HepG2 (cell line): ENCODE data around the gene KDM2B. TPM values are rescaled to one million over a fixed set of nuclear protein-coding genes. Genes with fewer than 3 reads are reported as not detected.

Experiments used
- ATAC-seq: fragments of 200-7000 bp; cut with Tn5 transposase; 3 replicates; pipeline ENCODE4 v1.9.1; 2020; ENCODE audit warnings: mild to moderate bottlenecking, moderate library complexity
- BruUV-seq: library from RNA; stranded (reverse); fragments of 400-500 nt; replicated peaks from 2 replicates; lab custom pipeline; 2021; lab: Mats Ljungman, UMichigan
- CTCF ChIA-PET: fragments of 300-600 bp; formaldehyde crosslinking; extraction: SDS; loops from one replicate; lab custom pipeline; 2021; ENCODE audit warnings: low total read pairs, inconsistent platforms, low intra/inter-chr PET ratio; lab: Yijun Ruan, JAX
- POLR2A ChIA-PET: fragments of 350-600 bp; sonication (Branson Sonifier 250); formaldehyde crosslinking; loops from one replicate; lab custom pipeline; 2020; ENCODE audit warnings: antibody characterized with exemption, inconsistent platforms; lab: Yijun Ruan, JAX
- DNase-seq: peaks from one replicate; pipeline ENCODE4 v3.0.0-alpha.2; 2015; ENCODE audit warnings: low spot score
- FAIRE-seq: peaks from 3 replicates; lab custom pipeline; 2011; peaks lifted over from hg19 to GRCh38; lab: Jason Lieb, UNC
- H2AFZ ChIP-seq: one replicate; pipeline ENCODE4 v1.6.1; 2011; ENCODE audit warnings: low read length, inconsistent platforms
- H3K27ac ChIP-seq: fragments of 300-600 bp; 3 replicates; pipeline ENCODE4 v1.8.0; 2011; ENCODE audit warnings: mixed run types, mild to moderate bottlenecking, mixed read lengths, low read length, inconsistent platforms; ENCODE audit not compliant: insufficient read depth; ENCODE audit errors: extremely low read length
- H3K27me3 ChIP-seq, 2 experiments: fragments of 200-600 bp in 1 of 2; 2 replicates in 1 of 2; 3 replicates in 1 of 2; pipeline versions ENCODE4 v1.6.0 to v1.8.0; 2011; ENCODE audit warnings: low read length in 2 of 2, mild to moderate bottlenecking in 2 of 2, moderate library complexity in 2 of 2, inconsistent platforms in 1 of 2; ENCODE audit not compliant: insufficient read depth in 2 of 2, control insufficient read depth in 1 of 2
- H3K36me3 ChIP-seq, 2 experiments: fragments of 200-600 bp in 1 of 2; replicated peaks in 1 of 2; 2 replicates in 1 of 2; 3 replicates in 1 of 2; pipeline versions ENCODE4 v1.5.1 to v1.8.0; 2011; ENCODE audit warnings: low read length in 2 of 2, inconsistent platforms in 1 of 2; ENCODE audit not compliant: insufficient read depth in 2 of 2, control insufficient read depth in 1 of 2
- H3K4me1 ChIP-seq: 2 replicates; pipeline ENCODE4 v1.5.1; 2012; ENCODE audit warnings: low read length, inconsistent platforms; ENCODE audit not compliant: insufficient read depth
- H3K4me2 ChIP-seq: 2 replicates; pipeline ENCODE4 v1.6.0; 2011; ENCODE audit warnings: low read depth, low read length, inconsistent platforms
- H3K4me3 ChIP-seq, 3 experiments: fragments of 200-600 bp in 1 of 3; sonication (generic), shearing (Covaris generic) in 1 of 3; replicated peaks in 1 of 3; 2 replicates each; pipeline ENCODE4 v1.5.1; 2011 to 2016; ENCODE audit warnings: low read length in 3 of 3, inconsistent platforms in 2 of 3, low read depth in 2 of 3, mild to moderate bottlenecking in 2 of 3, control low read depth in 1 of 3, mixed read lengths in 1 of 3; ENCODE audit not compliant: insufficient read depth in 1 of 3
- H3K79me2 ChIP-seq: one replicate; pipeline ENCODE4 v1.6.1; 2011; ENCODE audit warnings: low read length, inconsistent platforms; ENCODE audit not compliant: insufficient read depth
- H3K9ac ChIP-seq: 2 replicates; pipeline ENCODE4 v1.6.0; 2011; ENCODE audit warnings: mild to moderate bottlenecking, low read depth, low read length, inconsistent platforms; ENCODE audit not compliant: insufficient read depth
- H3K9me3 ChIP-seq: 2 replicates; pipeline ENCODE4 v1.5.1; 2012; ENCODE audit warnings: mild to moderate bottlenecking, low read length
- H4K20me1 ChIP-seq: 2 replicates; pipeline ENCODE4 v1.6.0; 2011; ENCODE audit warnings: inconsistent platforms, mild to moderate bottlenecking, low read length, moderate library complexity; ENCODE audit not compliant: insufficient read depth
- KMT2A ChIP-seq: sonication (generic); formaldehyde crosslinking; IDR thresholded peaks from 2 replicates; pipeline ENCODE4 v1.4.0; 2020; ENCODE audit warnings: missing genetic modification reagents
- MAFK ChIP-seq, 2 experiments: IDR thresholded peaks in 1 of 2; conservative IDR thresholded peaks in 1 of 2; 2 replicates each; pipeline ENCODE4 v1.6.1; 2011; ENCODE audit warnings: improper control_type of control experiment in 2 of 2, low read length in 2 of 2
- TOPORS ChIP-seq: sonication (generic); formaldehyde crosslinking; IDR thresholded peaks from 2 replicates; pipeline ENCODE4 v1.8.0; 2023; ENCODE audit warnings: mild to moderate bottlenecking, missing genetic modification reagents
- ZNF792 ChIP-seq: IDR thresholded peaks from 2 replicates; pipeline ENCODE4 v1.6.1; 2016
- WGBS: methylation state at CpG from one replicate; pipeline ENCODE4 v1.1.6; 2017; ENCODE audit warnings: low lambda C conversion rate; 5-methylcytosine and 5-hydroxymethylcytosine counted together
- in situ Hi-C: cut with HindIII; loops from 2 replicates; pipeline ENCODE4 v1.10.0; 2017; ENCODE audit warnings: low pct_unique_long_range_greater_than_20kb; ENCODE audit not compliant: extremely low pct_ligation_motif_present
- intact Hi-C: fragments of 100-400 bp; cut with micrococcal nuclease; formaldehyde crosslinking; loops from one replicate; pipeline ENCODE4 v1.10.0; 2022; ENCODE audit not compliant: unreplicated experiment
- polyA plus RNA-seq, 8 experiments: library from polyadenylated mRNA; depleted of rRNA in 3 of 8; stranded (reverse) in 7 of 8; unstranded in 1 of 8; fragments of >200 nt; fragmentation: Illumina TruSeq in 4 of 8; extraction: Trizol in 4 of 8; gene quantifications; 2 replicates each; pipeline versions ENCODE4 v1.2.1 to v1.2.3, GENCODE V29; 2011 to 2016; ENCODE audit warnings: low read depth in 4 of 8, missing spikeins in 1 of 8, mixed read lengths in 1 of 8; ENCODE audit not compliant: insufficient read depth in 1 of 8
- total RNA-seq, 5 experiments: library from RNA; depleted of rRNA; stranded (reverse); fragments of >200 nt; fragmentation: Illumina TruSeq; extraction: Trizol; gene quantifications; 2 replicates each; pipeline ENCODE4 v1.2.3, GENCODE V29; 2016; ENCODE audit warnings: low read depth in 1 of 5
- TF ChIP-seq, protein P1 (sequence below): sonication (generic); formaldehyde crosslinking; IDR thresholded peaks from 2 replicates; pipeline ENCODE4 v1.4.0; 2020; ENCODE audit warnings: missing genetic modification reagents, borderline replicate concordance
- TF ChIP-seq, protein P2 (sequence below): sonication (generic); formaldehyde crosslinking; IDR thresholded peaks from 2 replicates; pipeline ENCODE4 v1.4.0; 2020; ENCODE audit warnings: missing genetic modification reagents
- TF ChIP-seq, protein P3 (sequence below): sonication (generic); formaldehyde crosslinking; IDR thresholded peaks from 2 replicates; pipeline ENCODE4 v1.4.0; 2020; ENCODE audit warnings: missing genetic modification reagents, borderline replicate concordance

The KDM2B gene
- total and polyA plus RNA-seq, 2 of the 13 experiments (the other 11 are each of a cell fraction or from before 2014, with no cell fraction given) = 17.5 to 26.1 TPM

DNA sequence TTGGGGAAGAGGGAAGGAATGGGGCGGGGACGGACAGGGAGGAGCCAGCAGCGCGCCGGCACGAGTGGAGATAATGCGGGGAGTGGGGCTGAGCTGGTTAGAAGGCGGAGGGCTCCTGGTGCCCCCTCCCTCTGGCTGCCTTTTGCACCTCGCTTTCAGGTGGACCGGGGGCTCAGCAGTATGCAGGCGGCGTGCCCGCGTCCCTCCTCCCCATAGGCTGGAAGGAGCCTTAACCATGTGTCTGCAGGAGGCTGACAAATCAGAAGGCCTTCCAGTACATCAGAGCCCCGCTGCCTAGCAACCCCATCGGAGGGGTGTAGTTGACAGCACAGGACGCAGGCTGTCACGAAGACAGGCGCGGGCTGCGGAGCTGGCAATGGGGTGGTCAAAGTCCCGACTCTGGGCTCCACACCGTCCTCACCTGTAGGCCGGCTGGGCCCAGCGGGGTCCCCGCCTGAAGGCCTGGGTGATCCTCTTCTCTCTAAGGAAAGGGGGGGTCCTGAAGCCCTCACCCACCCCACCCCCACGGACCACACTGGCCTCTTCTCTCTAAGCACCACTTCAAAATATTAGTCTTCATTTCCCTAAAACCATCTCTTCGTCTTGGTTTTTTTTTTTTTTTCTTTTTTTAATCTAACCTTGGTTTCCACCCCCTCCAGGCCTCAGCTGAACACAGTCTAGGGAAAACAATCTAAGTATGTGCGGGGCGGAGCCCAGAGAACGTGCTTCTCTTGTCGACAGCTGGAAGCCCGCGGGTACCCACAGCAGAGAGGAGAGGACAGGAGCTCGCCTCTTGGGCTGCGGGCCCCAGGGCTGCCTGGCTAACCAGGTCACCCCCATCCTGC is 44.5 kb downstream of the KDM2B start (continued):
- TF ChIP-seq, protein P1, sequence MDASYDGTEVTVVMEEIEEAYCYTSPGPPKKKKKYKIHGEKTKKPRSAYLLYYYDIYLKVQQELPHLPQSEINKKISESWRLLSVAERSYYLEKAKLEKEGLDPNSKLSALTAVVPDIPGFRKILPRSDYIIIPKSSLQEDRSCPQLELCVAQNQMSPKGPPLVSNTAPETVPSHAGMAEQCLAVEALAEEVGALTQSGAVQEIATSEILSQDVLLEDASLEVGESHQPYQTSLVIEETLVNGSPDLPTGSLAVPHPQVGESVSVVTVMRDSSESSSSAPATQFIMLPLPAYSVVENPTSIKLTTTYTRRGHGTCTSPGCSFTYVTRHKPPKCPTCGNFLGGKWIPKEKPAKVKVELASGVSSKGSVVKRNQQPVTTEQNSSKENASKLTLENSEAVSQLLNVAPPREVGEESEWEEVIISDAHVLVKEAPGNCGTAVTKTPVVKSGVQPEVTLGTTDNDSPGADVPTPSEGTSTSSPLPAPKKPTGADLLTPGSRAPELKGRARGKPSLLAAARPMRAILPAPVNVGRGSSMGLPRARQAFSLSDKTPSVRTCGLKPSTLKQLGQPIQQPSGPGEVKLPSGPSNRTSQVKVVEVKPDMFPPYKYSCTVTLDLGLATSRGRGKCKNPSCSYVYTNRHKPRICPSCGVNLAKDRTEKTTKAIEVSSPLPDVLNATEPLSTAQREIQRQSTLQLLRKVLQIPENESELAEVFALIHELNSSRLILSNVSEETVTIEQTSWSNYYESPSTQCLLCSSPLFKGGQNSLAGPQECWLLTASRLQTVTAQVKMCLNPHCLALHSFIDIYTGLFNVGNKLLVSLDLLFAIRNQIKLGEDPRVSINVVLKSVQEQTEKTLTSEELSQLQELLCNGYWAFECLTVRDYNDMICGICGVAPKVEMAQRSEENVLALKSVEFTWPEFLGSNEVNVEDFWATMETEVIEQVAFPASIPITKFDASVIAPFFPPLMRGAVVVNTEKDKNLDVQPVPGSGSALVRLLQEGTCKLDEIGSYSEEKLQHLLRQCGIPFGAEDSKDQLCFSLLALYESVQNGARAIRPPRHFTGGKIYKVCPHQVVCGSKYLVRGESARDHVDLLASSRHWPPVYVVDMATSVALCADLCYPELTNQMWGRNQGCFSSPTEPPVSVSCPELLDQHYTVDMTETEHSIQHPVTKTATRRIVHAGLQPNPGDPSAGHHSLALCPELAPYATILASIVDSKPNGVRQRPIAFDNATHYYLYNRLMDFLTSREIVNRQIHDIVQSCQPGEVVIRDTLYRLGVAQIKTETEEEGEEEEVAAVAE (CRISPR knock-in tag) = no peak

DNA sequence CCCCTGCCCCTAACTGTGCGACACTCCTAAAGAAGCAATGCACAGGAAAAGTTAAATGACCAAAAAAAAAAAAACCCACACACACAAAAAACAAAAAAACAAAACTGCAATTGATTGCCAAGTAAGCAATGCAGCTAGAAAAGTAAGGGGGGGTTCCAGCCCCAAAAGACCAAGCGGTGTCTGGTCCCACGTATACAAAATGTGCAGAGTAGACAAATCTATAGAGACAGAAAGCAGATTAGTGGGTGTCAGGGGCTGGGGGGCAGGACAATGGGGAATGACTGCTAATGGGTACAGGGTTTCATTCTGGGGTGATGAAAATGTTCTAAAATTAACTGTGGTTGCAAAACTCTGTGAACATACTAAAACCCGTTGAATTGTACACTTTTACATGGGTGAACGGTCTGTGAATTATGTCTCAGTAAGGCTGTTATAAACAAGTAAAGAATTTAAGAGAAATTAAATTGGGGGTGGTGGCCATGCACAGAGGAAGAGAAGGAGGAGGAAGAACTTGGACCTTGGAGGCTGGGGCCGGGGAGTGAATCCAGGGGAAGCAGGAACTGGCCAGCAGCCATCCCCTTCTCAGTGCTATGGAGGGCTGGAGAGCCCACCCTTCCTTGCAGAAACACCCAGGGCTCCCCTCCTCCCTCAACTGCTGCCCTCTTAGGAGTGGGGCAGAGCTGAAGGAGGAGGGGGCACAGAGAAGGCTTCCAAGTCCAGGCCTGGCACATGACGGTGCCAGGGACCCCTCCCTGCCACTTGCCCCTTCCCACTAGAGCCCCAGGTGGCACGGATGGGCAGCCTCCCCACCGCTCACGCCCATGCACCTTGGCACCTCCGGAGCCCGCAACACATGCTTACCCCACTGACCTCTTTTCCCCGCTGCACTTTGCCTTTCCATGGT is 45.4 kb downstream of the KDM2B start:
- intact Hi-C loops (no loop called here), in situ Hi-C loops (no loop called here)
- ChIA-PET POLR2A (no interaction called here), CTCF (no interaction called here)
- no peak overlapping the region for H3K27ac ChIP-seq
- H3K27me3 ChIP-seq = no peaks in the 10 kb centered on the region
- no peak overlapping the region for H3K4me3 ChIP-seq
- H3K79me2 ChIP-seq = no peaks in the 10 kb centered on the region
- BruUV-seq = no TSS peak
- no peak overlapping the region for H3K9ac ChIP-seq
- no peak for ATAC-seq
- DNase-seq = no peak
- WGBS = 77% methylated on average over 12 of the region's 13 CpGs
- H3K36me3 ChIP-seq = peaks cover 8 to 13% of the 10 kb centered on the region in 2 experiments; a peak in 2 of 5 replicates
- no peak overlapping the region for H3K4me2 ChIP-seq
- no peak for FAIRE-seq
- no peaks in the 10 kb centered on the region for H4K20me1 ChIP-seq
- H2AFZ ChIP-seq = no peak overlapping the region
- no peaks in the 10 kb centered on the region for H3K9me3 ChIP-seq
- peaks cover 39% of the 10 kb centered on the region for H3K4me1 ChIP-seq
- TF ChIP-seq KMT2A (no peak), TOPORS (CRISPR knock-in tag) (no peak), ZNF792 (CRISPR knock-in tag) (no peak), MAFK (conservative IDR thresholded peaks at IDR 0.05 in 1 of 2, IDR thresholded peaks at IDR 0.05 in 1 of 2; ENCODE audit: low read length in 2 of 2) (peak; percentile 59 to 69)
- TF ChIP-seq, protein P2, sequence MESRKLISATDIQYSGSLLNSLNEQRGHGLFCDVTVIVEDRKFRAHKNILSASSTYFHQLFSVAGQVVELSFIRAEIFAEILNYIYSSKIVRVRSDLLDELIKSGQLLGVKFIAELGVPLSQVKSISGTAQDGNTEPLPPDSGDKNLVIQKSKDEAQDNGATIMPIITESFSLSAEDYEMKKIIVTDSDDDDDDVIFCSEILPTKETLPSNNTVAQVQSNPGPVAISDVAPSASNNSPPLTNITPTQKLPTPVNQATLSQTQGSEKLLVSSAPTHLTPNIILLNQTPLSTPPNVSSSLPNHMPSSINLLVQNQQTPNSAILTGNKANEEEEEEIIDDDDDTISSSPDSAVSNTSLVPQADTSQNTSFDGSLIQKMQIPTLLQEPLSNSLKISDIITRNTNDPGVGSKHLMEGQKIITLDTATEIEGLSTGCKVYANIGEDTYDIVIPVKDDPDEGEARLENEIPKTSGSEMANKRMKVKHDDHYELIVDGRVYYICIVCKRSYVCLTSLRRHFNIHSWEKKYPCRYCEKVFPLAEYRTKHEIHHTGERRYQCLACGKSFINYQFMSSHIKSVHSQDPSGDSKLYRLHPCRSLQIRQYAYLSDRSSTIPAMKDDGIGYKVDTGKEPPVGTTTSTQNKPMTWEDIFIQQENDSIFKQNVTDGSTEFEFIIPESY (CRISPR knock-in tag) = 0 out of 2 replicates have a peak, but pooled peaks have one; percentile 14
- TF ChIP-seq, protein P3, sequence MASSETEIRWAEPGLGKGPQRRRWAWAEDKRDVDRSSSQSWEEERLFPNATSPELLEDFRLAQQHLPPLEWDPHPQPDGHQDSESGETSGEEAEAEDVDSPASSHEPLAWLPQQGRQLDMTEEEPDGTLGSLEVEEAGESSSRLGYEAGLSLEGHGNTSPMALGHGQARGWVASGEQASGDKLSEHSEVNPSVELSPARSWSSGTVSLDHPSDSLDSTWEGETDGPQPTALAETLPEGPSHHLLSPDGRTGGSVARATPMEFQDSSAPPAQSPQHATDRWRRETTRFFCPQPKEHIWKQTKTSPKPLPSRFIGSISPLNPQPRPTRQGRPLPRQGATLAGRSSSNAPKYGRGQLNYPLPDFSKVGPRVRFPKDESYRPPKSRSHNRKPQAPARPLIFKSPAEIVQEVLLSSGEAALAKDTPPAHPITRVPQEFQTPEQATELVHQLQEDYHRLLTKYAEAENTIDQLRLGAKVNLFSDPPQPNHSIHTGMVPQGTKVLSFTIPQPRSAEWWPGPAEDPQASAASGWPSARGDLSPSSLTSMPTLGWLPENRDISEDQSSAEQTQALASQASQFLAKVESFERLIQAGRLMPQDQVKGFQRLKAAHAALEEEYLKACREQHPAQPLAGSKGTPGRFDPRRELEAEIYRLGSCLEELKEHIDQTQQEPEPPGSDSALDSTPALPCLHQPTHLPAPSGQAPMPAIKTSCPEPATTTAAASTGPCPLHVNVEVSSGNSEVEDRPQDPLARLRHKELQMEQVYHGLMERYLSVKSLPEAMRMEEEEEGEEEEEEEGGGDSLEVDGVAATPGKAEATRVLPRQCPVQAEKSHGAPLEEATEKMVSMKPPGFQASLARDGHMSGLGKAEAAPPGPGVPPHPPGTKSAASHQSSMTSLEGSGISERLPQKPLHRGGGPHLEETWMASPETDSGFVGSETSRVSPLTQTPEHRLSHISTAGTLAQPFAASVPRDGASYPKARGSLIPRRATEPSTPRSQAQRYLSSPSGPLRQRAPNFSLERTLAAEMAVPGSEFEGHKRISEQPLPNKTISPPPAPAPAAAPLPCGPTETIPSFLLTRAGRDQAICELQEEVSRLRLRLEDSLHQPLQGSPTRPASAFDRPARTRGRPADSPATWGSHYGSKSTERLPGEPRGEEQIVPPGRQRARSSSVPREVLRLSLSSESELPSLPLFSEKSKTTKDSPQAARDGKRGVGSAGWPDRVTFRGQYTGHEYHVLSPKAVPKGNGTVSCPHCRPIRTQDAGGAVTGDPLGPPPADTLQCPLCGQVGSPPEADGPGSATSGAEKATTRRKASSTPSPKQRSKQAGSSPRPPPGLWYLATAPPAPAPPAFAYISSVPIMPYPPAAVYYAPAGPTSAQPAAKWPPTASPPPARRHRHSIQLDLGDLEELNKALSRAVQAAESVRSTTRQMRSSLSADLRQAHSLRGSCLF = no peak
